HG02763 (cell line): ENCODE measurements around the gene GMIP.

Experiments used
- ATAC-seq: cut with Tn5 transposase; IDR thresholded peaks from one replicate; pipeline ENCODE4 v1.9.1; 2021; ENCODE audit warnings: mild to moderate bottlenecking, moderate library complexity; ENCODE audit not compliant: unreplicated experiment

The GMIP gene

DNA sequence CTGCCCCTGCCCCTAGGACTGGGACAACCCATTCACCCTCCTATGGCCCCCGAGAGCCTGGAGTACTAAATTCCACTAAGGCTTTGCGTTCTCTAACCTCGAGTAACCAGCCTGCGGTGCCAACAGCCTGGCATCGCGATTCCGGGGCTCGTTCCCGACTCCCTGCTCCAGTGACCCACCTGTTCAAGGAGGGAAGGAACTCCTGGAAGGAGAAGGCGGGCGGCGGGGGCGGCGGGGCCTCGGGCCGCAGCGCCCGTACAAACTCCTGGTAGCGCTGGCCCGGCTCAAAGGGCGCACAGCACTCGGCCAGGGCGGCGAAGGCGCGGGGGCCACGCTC lies 6.3 kb downstream of the GMIP start:
- ATAC-seq: no peak

DNA sequence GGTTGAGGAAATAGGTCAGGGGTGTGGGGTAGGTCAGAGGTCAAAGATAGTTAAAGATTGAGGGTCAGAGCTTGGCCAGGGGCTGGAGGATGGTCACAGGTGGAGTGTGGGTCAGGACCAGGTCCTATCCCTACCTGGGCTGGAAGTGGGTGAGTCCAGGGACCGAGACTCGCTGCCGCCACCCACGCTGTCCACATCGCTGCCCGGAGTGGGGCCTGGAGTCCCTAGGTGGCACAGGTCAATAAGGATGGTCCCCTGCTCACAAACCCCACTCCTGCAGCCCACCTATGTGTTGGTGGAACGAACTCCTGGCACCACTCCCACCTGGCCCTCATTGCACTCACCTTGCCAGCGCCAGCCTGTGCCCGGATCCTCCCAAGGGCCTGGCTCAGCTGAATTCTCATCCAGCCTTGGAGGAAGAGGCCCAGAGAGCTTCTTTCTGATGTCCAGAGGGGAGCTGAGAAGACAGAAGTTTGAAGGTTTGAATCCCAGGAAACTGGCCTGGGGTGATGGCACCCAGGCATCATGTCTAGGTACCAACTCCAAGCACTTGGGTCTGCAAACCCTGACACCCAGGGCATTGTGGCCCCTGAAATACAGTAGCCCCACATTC lies 6.8 kb downstream of the GMIP start:
- no peak for ATAC-seq

DNA sequence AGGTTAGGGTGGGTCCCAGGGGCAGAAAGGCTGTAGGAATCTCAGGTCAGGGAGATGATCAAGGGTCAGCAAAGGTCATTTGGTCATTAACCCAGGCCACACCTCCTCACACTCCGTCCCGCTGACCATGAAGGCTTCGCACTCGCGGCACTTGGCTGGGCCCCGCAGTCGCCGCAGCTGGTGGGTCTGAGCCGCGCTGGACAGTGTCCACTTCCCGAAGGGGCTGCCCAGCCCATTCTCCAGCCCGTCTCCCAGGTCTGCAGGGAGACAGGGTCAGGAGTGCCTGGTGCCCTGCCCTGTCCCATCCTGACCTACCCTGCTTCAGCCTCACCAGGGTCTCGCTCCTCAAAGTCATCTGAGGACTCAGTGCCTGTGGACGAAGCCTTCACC lies 8.1 kb downstream of the GMIP start:
- ATAC-seq: no peak

DNA sequence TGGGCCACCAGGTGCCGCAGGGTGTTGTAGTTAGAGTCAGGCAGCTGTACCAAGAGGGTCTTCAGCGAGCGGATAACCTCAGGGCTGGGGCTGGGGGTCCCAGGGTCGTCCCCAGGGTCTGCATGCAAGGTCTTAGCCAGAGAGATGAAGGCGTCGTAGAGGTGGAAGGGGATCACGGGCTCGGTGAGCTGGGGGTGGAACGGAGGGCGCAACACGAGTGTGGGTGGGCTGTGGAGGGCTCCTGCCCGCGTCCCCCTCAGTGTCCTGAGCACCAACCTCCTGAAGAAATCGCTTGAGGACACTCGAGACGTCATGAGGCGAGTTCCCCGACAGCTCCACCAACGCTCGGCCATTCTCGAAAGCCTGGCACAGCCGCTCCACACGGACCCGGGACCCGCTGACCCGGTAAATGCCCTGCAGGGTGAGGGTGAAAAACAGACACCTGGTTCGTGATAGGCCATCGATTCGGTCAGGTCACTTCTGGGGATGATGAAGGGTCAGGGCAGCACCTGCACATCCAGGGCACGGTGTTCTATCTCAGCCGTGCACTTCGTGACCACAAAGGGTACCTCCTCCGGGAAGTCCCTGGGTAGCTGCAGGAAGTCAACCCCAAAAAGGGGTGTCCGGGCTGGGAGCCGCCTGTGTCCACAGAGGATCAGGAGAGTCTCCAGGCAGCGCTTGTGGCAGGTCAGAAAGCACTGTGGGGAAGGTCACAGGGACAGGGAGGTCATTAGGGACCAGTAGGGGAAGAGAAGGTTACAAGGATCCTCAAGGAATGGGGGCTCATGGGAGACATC lies 8.7 kb downstream of the GMIP start:
- ATAC-seq: no peak

DNA sequence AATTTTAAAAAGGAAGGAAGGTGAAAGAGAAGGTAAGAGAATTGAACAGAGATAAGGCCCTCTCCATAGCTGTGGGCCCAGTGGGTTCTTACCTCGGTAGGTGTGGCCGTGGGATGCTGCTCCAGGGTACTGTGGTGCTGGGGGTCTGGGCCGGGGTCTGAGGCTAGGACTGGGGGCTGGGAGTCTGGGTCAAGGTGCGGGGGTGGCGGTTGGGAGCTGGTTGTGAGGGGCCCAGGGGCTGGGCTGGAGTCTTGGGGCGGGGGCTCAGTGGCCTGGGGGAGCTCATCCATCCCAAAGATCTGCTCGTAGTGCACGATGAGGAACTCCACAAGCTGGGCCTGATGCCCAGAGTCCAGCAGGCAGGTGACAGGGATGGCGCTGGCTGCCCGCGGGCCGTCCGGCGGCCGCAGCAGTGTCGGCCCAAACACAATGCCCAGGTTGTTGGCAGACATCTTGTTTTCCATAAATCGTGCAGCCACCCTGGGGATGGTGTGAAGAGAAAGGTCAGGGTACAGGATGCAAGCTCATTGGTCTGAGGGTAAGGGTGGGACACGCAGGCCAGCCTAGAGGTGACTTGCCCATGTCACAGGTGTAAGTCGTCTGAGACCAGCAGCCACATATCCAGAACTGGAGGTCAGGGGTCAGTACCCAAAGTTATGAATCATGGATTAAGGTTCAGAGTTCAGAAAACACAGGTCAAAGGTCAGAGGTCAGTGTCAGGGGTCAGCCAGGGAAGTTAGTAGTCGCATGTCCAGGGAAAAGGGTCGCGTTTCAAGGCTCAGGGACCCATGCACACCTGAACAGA lies 9.5 kb downstream of the GMIP start:
- ATAC-seq: no peak

DNA sequence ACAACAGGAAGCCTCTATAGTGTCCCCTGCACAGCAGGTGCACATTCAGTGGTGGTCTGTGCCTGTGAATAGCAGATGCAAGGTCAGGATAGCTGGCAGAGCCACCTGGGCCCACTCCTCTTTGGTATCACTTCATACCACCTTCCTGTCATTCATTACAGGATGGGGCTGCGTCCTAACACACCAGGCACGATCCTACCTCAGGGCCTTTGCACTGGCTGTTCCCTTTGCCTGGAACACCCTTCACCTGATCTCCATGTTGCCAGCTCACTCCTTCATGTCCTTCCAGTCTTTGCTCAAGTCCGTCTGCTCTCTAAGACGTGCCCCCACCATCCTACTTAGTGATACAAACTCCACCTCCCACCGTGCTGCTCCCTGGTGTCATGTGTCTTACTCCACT lies 10.8 kb downstream of the GMIP start:
- ATAC-seq: no peak

DNA sequence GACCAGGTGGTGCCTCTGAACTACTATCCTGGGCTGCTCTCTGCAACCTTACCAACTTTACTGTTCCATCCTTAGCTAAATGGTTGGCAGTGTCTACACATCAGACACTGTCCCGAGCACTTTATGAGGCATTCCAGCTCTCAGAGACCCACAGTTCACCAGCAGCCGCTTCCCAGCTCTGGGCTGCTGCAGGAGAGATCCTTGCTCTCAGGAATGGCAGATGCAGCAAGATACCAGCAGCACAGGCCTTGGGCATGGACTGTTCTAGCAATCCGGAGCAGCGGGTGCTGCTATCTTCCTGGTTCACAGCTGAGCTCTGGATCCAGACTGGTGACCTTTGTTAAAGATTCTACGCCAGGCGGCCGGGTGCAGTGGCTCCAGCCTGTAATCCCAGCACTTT lies 12.1 kb downstream of the GMIP start:
- ATAC-seq: no peak

DNA sequence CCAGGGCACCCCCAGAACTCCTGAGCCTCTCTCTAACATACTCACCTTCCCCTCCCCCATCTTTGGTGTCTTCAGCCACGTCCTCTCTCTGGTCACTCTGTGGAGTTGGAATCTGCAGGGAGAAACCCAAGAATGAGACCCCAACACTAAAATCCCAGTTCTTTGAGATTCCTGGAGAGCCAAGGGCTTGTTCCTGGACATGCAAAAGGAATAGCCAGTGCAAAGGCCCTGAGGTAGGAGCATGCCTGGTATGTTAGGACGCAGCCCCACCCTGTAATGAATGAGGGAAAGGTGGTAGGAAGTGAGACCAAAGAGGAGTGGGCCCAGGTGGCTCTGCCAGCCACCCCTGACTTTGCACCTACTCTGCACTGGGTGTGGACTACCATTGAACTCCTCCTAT lies 13.0 kb downstream of the GMIP start:
- ATAC-seq: no peak

DNA sequence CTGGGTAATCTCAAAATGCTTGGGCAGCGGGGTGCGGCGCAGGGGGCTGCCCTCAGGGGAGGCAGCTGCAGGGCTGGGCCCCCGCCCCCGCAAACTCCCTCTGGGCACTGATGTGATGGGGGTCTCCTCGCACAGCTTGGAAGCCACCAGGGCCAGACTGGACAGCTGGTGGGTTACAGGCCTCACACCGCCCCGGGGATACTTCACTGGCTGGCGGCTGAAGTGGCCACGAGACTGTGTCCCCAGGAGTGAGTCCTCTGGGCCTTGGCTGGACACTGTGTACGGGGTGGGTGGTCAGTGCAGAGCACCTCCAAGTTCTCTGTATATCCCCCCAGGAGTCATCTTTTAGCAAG lies 13.4 kb downstream of the GMIP start:
- no peak for ATAC-seq

DNA sequence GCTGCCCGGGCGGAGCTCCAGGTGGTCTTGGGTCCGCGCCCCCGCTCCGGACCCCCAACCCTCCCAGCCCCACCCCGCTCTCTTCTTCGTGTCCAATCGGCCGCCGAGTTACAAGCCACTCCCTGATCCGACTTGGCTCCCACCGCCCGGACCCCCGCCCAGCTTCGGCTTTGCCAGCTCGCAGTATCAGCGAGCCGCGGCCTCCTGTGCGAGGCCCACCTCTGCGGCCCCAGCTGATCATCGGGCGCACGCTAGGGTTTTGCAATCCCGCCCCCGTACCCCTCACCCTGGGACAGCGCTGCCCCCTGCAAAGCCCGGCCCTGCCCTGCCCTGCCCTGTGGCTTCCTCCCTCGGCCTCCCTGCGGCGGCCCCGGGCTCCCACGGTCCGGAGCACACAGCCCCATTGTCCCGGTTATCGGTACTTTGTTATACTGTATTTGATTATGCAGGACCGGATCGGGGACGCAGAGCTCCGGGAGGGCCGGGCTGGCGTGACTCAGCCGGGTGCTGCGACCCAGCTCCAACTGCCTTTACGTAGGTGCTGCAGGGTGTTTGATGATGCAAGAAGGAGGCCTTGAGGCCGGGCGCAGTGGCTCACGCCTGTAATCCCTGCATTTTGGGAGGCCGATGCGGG lies 14.8 kb downstream of the GMIP start:
- ATAC-seq: no peak

DNA sequence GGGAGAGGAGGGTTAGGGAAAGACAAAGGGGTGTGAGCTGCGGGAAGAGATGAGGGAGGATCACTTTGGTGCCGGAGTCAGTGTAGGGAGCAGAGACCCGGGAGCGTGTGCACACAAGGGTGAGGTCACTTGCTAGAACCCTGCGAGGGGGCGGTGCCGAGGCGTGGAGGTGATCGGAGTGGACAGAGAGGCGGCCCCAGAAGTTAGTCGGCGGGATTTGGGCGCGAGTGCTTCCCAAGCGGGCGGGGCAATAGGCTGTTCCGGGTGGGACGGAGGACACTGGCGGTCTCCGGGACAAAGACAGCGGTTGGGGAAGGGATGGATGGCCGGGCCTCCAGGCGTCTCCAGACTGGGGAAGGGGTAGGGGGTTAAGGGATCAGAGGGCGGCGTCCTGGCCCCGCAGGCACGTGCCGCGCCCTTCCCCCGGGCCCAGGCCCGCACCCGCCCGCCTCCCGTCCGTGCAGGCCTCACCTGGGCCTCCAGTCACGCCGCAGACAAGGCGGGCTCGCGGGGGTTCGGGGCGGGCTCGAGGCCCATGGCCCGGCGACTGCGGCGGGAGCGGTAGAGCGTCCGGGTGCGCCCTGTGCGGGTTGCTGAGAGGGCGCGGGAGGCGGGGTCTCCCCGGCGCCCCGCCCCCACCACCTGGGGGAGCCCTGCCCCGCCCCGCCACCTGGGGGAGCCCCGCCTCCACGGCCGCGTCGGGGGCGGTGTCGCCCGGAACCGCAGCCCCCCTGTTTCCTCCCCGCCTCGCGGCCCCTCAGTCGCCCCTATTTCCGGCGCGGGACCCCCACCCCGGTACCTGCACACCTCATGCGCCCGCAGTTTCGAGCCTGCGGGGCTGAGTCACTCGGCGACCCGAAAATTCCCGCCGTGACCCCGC lies 15.6 kb downstream of the GMIP start, which contains the start of gene LPAR2:
Gene LPAR2, minus strand, starts transcription at position 600 of the 880 bp plus-strand sequence. CDS start 945 bp downstream, outside the sequence.
- ATAC-seq: peak; percentile 68

DNA sequence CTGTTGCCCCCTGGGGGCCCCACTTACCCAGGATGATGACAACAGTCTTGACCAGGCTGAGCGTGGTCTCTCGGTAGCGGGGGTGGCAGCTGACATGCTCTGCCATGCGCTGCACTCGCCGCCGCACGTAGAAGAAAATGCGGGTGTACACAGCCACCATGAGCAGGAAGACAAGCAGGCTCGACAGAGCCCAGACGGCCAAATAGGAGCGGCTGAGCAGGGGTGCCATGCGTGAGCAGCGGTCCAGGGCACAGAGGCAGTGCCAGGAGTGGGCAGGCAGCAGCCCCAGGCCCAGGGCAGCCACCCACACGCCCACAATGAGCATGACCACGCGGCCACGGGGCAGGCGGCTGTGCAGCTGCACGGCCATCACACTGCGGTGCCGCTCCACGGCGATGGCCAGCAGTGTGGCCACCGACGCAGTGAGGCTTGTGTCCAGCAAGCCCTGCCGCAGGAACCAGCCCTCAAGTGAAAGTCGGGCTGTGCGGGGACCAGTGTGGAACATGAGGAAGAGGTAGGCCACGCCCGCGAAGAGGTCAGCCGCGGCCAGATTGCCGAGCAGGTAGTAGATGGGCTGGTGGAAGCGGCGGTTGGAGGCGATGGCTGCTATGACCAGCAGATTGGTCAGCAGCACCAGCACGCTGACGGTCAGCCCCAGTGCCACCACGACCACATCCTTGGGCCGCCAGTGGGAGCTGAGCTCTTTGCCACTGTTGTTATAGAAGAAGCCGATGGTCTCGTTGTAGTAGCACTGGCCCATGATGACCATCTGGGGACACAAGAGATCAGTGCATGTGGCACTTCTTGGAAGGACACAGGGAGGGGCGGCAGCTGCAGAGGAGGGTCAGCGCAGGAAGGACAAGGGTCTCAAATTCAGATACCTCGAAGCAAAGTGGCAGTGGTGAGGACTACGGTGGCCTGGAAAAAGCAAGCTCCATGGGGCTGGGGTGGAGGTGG lies 16.7 kb downstream of the GMIP start:
- ATAC-seq: no peak

DNA sequence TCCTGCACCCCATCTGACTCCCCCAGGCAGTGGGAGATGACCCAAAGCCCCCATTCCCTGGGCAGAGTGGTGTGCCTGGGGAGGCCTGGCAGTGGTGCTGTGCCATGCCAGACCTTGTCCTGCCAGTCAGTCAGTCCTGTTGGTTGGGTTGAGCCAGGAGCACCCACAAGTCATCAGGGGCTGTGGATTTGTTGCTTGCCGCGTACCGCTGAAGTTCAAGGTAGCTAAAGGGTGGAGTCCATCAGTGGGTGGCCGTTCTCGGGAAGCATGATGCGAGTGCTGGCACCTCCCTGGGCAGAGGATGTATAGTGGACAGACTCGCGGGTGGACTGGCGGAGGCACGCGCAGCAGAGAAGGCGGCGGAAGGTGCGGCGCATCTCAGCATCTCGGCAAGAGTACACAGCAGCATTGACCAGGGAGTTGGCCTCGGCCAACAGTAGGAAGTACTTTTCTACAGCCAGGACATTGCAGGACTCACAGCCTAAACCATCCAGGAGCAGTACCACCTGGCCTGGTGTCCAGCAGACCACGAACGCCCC lies 19.4 kb downstream of the GMIP start:
- no peak for ATAC-seq

DNA sequence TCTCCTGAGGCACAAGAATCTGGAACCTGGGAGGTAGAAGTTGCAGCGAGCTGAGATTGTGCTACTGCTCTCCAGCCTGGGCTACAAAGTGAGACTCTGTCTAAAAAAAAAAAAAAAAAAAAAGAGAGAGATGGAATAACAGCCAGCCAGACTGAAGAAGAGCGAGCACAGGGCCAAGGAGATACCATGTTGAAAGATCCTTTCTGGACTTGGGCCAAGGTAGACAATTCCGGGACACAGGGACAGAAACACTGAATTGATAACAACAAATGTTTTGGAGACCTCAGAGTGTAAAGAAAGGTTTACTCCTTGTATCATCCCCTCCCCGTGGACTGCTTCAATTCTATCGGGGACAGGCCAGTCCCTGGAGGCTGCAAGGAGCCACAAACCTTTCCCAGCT lies 20.1 kb downstream of the GMIP start:
- ATAC-seq: no peak

DNA sequence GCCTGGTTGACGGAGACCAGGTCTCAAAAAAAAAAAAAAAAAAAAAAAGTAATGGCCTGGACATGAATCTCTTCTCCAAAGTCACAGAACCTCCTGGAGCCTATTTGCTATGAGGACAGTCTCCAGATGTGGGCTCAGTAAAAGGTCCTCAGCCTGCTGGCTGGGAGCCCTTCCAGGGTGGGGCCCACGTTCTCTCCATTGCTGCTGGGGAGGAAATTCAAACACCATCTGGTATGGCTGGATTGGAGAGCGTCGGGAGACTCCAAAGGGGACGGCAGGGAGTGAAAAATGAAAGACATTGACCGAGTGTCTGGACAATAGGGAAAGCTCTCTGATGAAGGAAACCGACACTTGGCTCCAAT lies 23.6 kb downstream of the GMIP start:
- ATAC-seq: no peak

DNA sequence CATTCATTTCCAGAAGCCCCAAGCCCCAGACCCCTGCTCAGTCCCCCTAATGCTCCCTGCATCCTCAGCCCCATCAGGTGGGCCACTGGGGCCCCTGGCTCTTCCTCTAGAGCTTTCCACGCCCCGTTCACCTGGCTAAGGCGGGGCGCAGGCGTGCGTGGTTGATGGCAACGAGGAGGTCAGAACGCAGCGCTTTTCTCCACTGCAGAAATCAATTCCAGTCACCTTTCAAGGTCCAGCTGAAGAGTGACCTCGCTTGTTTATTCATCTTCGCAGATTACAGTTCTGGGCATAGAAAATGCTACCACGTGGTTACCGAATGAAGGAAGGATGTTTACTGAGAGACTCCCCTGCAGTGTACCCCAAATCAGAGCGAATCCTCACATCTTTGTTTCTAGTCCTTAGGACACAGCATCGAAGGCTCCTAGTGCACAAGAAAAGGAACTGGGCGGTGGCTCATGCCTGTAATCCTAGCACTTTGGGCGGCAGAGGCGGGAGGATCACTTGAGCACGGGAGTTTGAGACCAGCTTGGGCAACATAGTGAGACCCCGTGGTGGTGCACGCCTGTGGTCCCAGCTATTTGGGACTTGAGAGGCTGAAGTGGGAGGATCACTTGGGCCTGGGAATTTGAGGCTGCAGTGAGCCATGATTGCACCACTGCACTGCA lies 24.1 kb downstream of the GMIP start:
- no peak for ATAC-seq

DNA sequence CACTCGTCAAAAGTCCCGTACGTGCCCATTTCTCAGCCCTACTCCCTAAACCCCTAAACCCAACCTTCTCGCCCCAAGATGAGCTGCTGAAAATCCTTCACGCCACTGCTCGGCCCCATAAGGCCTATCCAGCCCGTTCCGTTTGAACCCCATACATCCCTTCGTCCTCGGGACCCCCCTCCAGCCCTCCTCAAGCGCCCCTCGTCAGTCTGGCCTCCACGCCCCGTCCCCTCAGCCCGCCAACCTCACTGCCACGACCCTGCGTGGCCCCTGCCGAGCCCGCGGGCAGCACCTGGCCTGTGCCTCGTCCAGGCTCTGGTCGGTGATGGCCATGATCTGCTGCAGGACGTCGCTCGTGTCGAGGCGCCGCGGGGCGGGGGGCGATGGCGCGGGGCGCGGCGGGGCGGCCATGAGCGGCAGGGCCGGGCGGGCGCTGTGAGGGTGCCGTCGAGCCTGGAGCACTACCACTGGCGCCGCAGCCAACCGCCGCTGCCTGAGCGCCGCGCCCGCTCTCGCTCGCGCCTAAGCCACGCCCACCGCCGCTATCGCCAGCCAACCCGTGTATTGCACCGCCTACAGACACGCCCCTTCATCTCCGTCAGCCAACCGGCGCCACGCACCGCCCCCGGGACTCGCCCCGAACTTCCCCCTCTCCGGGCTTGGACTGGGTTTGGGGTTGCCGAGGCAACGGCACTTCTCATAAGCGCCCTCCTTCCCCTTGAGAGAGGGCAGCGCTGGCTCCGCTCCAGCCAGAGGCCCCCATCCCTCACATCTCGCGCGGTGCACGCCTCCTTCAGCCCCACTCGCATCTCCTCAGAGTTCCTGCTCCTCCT lies 25.0 kb downstream of the GMIP start, which contains the start of gene PBX4:
Gene PBX4, minus strand, starts transcription at position 469 of the 833 bp plus-strand sequence. Its CDS starts 58 bp downstream, at position 411.
- peak; percentile 89 for ATAC-seq

DNA sequence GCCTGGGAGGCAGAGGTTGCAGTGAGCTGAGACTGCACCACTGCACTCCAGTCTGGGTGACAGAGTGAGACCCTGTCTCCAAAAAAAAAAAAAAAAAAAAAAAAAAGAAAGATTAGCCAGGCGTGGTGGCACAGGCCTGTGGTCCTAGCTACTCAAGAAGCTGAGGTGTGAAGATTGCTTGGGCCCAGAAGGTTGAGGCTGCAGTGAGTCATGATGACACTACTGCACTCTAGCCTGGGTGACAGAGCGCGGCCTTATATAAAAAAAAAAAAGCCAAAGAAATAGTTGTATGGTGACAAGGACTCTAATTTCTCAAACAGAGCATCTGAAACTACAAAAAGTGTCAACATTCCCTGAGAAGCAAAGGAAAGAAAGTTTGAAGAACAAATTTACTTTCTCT lies 28.4 kb downstream of the GMIP start:
- ATAC-seq: no peak
